Bronchus fibroblast of lung (primary cell): Measurements from ENCODE around the gene CYB5RL. TPM values are rescaled to one million over a fixed set of nuclear protein-coding genes. Genes with fewer than 3 reads are reported as not detected.

Experiments used
- total RNA-seq: library from RNA; depleted of rRNA; stranded (reverse); fragments of >200 nt; gene quantifications from 2 replicates; pipeline ENCODE4 v1.2.3, GENCODE V29; 2015

The CYB5RL gene
- total RNA-seq, result 5.2 and 5.4 TPM in 2 replicates

GRCh38 chr1:54199765-54200518 lies at the start of gene CYB5RL, which contains the start of gene MRPL37:
Gene CYB5RL (minus strand): TSS chr1:54200030. CDS start chr1:54195616, 4,414 bp downstream.
Gene MRPL37 (plus strand): TSS chr1:54200167. CDS start chr1:54200244, 77 bp downstream.

GRCh38 chr1:54152696-54153095 lies 47.1 kb downstream of the CYB5RL start, which contains the start of gene CDCP2:
Gene CDCP2 (minus strand): TSS chr1:54153000. CDS start chr1:54152922, 78 bp downstream.

Other genes starting within 250 kb of the CYB5RL start
- gene LDLRAD1, start 181.8 kb downstream of the CYB5RL start, total RNA-seq, result not detected in 2 replicates
- gene TMEM59, start 146.8 kb downstream of the CYB5RL start, total RNA-seq, result 85.9 and 111 TPM in 2 replicates
- gene TCEANC2, start 146.4 kb downstream of the CYB5RL start, total RNA-seq, result 2.4 and 3.0 TPM in 2 replicates
- not detected in 2 replicates for gene CDCP2, start 47.0 kb downstream of the CYB5RL start, total RNA-seq
- 138 and 142 TPM in 2 replicates for gene MRPL37, start 137 bp upstream of the CYB5RL start, total RNA-seq
- 12.4 and 19.0 TPM in 2 replicates for gene SSBP3, start 206.4 kb upstream of the CYB5RL start, total RNA-seq